Testis (tissue), 2 donors: ENCODE data around the gene LRP1.

ENCODE experiments used
- CTCF ChIP-seq, 3 experiments: fragments of 450-650 bp in 2 of 3; fragments of 200-600 bp in 1 of 3; sonication (generic) in 1 of 3; IDR thresholded peaks; one replicate each; pipeline ENCODE4 v1.5.1; 2016 to 2019; ENCODE audit warnings: antibody characterized with exemption in 3 of 3, mild to moderate bottlenecking in 2 of 3, moderate library complexity in 1 of 3
- POLR2A ChIP-seq: fragments of 450-650 bp; IDR thresholded peaks from one replicate; pipeline ENCODE4 v1.6.1; 2017; ENCODE audit warnings: antibody characterized with exemption, mild to moderate bottlenecking, moderate library complexity

GRCh38 chr12:57195611-57196371 lies 67.5 kb downstream of the LRP1 start:
- TF ChIP-seq CTCF (IDR thresholded peaks at IDR 0.05) (no peak), POLR2A (no peak)
